ENCODE measurements around the gene PTPN12.

PTPN12 gene

GRCh38 chr7:77661816-77662215, 124.7 kb downstream of the PTPN12 start:
- DNase-seq (ENCODE audit: low spot score) (no peak), FAIRE-seq (no peak)

DNA sequence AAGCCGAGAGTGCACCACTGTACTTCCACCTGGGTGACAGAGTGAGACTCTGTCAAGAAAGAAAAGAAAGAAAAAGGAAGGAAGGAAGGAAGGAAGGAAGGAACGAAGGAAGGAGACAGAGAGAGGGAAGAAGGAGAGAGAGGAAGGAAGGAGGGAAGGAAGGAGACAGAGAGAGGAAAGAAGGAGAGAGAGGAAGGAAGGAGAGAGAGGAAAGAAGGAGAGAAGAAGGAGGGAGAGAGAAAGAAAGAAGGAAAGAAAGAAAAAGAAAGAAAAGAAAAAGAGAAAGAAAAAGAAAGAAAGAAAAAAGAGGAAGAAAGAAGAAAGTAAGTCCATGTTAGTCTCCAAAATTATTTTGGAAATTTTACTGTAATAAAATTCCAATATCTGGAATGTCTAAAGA, 125.8 kb downstream of the PTPN12 start:
- FAIRE-seq (no peak), DNase-seq (ENCODE audit: low spot score) (no peak)

- no peak for FAIRE-seq
Observed at GRCh38 chr7:77664715-77665114, 127.6 kb downstream of the PTPN12 start.

GRCh38 chr7:77665161-77665560, 128.1 kb downstream of the PTPN12 start:
- FAIRE-seq (no peak), DNase-seq (ENCODE audit: low spot score) (no peak)

More at GRCh38 chr7:77664715-77665114, 127.6 kb downstream of the PTPN12 start:
- no peak for DNase-seq (ENCODE audit: low spot score)

- DNase-seq (ENCODE audit: low spot score) (no peak), FAIRE-seq (no peak)
Observed at GRCh38 chr7:77667459-77668086, 130.5 kb downstream of the PTPN12 start.

DNA sequence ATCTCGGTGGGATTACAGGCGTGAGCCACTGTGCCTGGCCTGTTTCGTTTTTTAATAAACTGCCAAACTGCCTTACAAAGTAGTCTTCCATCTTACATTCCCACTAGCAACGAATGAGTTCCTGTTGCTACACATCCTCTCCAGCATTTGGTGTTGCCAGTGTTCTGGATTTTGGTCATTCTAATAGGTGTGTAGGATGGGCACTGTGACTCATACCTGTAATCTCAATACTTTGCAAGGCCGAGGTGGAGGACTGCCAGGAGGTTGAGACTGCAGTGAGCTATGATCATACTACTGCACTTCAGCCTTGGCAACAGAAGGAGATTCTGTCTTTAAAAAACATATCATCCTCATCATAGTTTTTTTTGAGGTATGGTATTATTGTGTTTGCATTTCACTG, 137.8 kb downstream of the PTPN12 start:
- FAIRE-seq (peak; percentile 15), DNase-seq (ENCODE audit: low spot score) (peak; percentile 54)

- FAIRE-seq (no peak), DNase-seq (ENCODE audit: low spot score) (no peak)
Observed at GRCh38 chr7:77679608-77680007, 142.5 kb downstream of the PTPN12 start.

- FAIRE-seq (no peak), DNase-seq (ENCODE audit: low spot score) (no peak)
Observed at GRCh38 chr7:77680266-77680665, 143.2 kb downstream of the PTPN12 start.

- no peak for FAIRE-seq
- no peak for DNase-seq (ENCODE audit: low spot score)
Observed at GRCh38 chr7:77684030-77684429, 146.9 kb downstream of the PTPN12 start.

GRCh38 chr7:77685233-77685632, 148.1 kb downstream of the PTPN12 start:
- FAIRE-seq (no peak), DNase-seq (ENCODE audit: low spot score) (no peak)

DNA sequence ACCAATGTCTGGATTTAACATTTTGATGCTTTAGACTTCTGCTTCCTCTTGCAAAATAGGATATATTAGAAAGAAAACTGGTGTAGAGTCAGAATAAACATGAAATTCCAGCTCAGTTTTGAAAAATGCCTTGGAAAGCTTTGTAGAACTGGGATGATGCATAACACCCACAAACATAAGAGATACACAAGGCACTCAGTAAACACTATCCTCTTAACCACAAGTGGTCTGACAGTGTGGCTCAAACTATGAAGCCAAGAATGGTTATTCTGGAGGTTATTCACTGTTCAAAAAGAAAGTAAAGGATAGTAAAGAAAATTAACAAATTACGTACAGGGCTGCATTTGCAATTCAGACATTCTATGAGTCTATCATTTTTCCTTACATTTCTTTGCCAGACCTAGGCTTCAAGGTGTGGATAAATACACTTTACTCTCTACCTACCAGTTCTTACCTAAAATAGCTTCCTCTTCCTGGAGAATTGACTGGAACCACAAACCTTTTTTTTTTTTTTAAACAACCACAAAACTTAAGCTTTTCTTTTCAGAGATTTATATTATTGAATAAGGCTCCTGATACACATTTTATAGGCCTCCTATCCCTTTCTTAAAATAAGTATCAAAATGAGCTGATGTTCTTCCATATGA, 150.1 kb downstream of the PTPN12 start:
- FAIRE-seq (no peak), DNase-seq (ENCODE audit: low spot score) (no peak)

DNA sequence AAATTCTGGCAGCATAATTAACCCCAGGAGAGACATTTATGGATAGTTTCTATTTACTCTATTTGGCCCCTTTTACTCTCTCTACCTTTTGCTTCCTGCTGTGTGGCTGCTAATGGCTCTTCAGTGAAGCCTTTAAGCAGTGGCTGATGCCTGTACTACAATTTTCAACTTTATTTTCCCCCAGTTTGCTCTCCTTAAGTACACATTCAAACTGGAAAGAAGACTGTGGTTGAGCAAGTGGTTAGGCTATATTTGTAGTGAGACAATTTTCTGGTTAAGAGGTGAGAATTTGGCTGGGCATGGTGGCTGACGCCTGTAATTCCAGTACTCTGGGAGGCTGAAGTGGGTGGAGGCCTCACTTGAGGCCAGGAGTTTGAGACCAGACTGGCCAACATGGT, 150.7 kb downstream of the PTPN12 start:
- DNase-seq (ENCODE audit: low spot score) = no peak
- no peak for FAIRE-seq

Measured in RCC 7860 (cell line).